GM12878 (cell line): ENCODE data around the gene DSE. TPM values are rescaled to one million over a fixed set of nuclear protein-coding genes. Genes with fewer than 3 reads are reported as not detected.

Experiments
- ATAC-seq: fragments of 200-7000 bp; cut with Tn5 transposase; 3 replicates; pipeline ENCODE4 v1.9.1; 2020; ENCODE audit warnings: mild to moderate bottlenecking, moderate library complexity
- BruUV-seq: library from RNA; stranded (reverse); fragments of 400-500 nt; replicated peaks from 2 replicates; lab custom pipeline; 2021; lab: Mats Ljungman, UMichigan
- CTCF ChIA-PET: fragments of 300-600 bp; sonication (Branson Sonifier 250); formaldehyde crosslinking; extraction: SDS; loops from one replicate; lab custom pipeline; 2021; ENCODE audit warnings: inconsistent platforms; lab: Yijun Ruan, JAX
- POLR2A ChIA-PET: fragments of 350-600 bp; formaldehyde crosslinking; extraction: SDS; loops from one replicate; lab custom pipeline; 2021; ENCODE audit warnings: inconsistent platforms; lab: Charles Lee
- RAD21 ChIA-PET: fragments of 300-600 bp; sonication (Branson Sonifier 250); formaldehyde crosslinking; loops from one replicate; lab custom pipeline; 2023; ENCODE audit warnings: antibody characterized with exemption; ENCODE audit not compliant: unreplicated experiment; lab: Charles Lee
- SMC1A ChIA-PET: fragments of 300-600 bp; sonication (Branson Sonifier 250); formaldehyde crosslinking; loops from one replicate; lab custom pipeline; 2023; ENCODE audit not compliant: unreplicated experiment, uncharacterized antibody; lab: Charles Lee
- DNase-seq: peaks from one replicate; pipeline ENCODE4 v3.0.0-alpha.2; 2011; ENCODE audit warnings: low read depth, low spot score
- FAIRE-seq: peaks from 3 replicates; lab custom pipeline; 2011; peaks lifted over from hg19 to GRCh38; lab: Jason Lieb, UNC
- H2AFZ ChIP-seq: 2 replicates; pipeline ENCODE4 v1.6.0; 2011; ENCODE audit warnings: low read depth, low read length, control low read depth; ENCODE audit not compliant: control insufficient read depth
- H3K27ac ChIP-seq: 2 replicates; pipeline ENCODE4 v1.5.1; 2011; ENCODE audit warnings: control low read depth; ENCODE audit not compliant: control insufficient read depth, insufficient read depth
- H3K27me3 ChIP-seq, 2 experiments: replicated peaks in 1 of 2; 2 replicates each; pipeline versions ENCODE4 v1.6.0 to v1.6.1; 2011; ENCODE audit warnings: low read length in 1 of 2; ENCODE audit not compliant: control insufficient read depth in 2 of 2, insufficient read depth in 2 of 2
- H3K36me3 ChIP-seq, 2 experiments: 2 replicates each; pipeline ENCODE4 v1.5.1; 2011; ENCODE audit warnings: low read length in 1 of 2; ENCODE audit not compliant: control insufficient read depth in 2 of 2, insufficient read depth in 2 of 2
- H3K4me1 ChIP-seq: 2 replicates; pipeline ENCODE4 v1.6.1; 2011; ENCODE audit warnings: mild to moderate bottlenecking, low read length, moderate library complexity, mixed read lengths; ENCODE audit not compliant: control insufficient read depth, insufficient read depth
- H3K4me2 ChIP-seq: 2 replicates; pipeline ENCODE4 v1.6.0; 2011; ENCODE audit warnings: control low read depth; ENCODE audit not compliant: control insufficient read depth, insufficient read depth
- H3K4me3 ChIP-seq: fragments of 200-600 bp; sonication (generic); 2 replicates; pipeline ENCODE4 v1.5.1; 2016
- H3K79me2 ChIP-seq: 2 replicates; pipeline ENCODE4 v1.6.0; 2011; ENCODE audit warnings: low read length; ENCODE audit not compliant: control insufficient read depth, insufficient read depth
- H3K9ac ChIP-seq: 2 replicates; pipeline ENCODE4 v1.8.0; 2011; ENCODE audit warnings: low read length, control low read depth, mixed read lengths; ENCODE audit not compliant: control insufficient read depth, insufficient read depth
- H3K9me3 ChIP-seq: replicated peaks from 3 replicates; pipeline ENCODE4 v1.5.1; 2011; ENCODE audit warnings: mild to moderate bottlenecking, low read length; ENCODE audit not compliant: control insufficient read depth, insufficient read depth
- H4K20me1 ChIP-seq: 2 replicates; pipeline ENCODE4 v1.6.0; 2011; ENCODE audit not compliant: control insufficient read depth, insufficient read depth
- IRF3 ChIP-seq: fragments of 450-650 bp; IDR thresholded peaks from 2 replicates; pipeline ENCODE4 v1.6.1; 2014; ENCODE audit warnings: mild to moderate bottlenecking
- ZNF592 ChIP-seq: fragments of 450-650 bp; IDR thresholded peaks from 2 replicates; pipeline ENCODE4 v1.6.1; 2017; ENCODE audit warnings: mild to moderate bottlenecking, moderate library complexity
- WGBS: methylation state at CpG from one replicate; pipeline ENCODE4 v1.1.6; 2016; ENCODE audit warnings: low lambda C conversion rate; ENCODE audit not compliant: insufficient replicate concordance, insufficient coverage; ENCODE audit errors: missing lambda C conversion rate; 5-methylcytosine and 5-hydroxymethylcytosine counted together
- in situ Hi-C: fragments of 300-500 bp; cut with MboI; formaldehyde crosslinking; loops from 9 replicates; pipeline ENCODE4 v1.14.3; 2018; ENCODE audit warnings: mixed read lengths
- intact Hi-C: fragments of 100-400 bp; cut with micrococcal nuclease; formaldehyde crosslinking; loops from one replicate; pipeline ENCODE4 v1.14.2; 2022; ENCODE audit not compliant: unreplicated experiment
- polyA plus RNA-seq, 11 experiments: library from polyadenylated mRNA; depleted of rRNA in 4 of 11; unstranded in 6 of 11; stranded (reverse) in 5 of 11; fragments of >200 nt; fragmentation: Nextera tagmentation in 4 of 11; fragmentation: Illumina TruSeq in 1 of 11; extraction: Ambion mirVana in 4 of 11; extraction: Trizol in 1 of 11; gene quantifications; 1 replicate in 1 of 11; 2 replicates in 10 of 11; pipeline versions ENCODE4 v1.2.1 to v1.2.3, GENCODE V29; 2011 to 2016; ENCODE audit warnings: inconsistent platforms in 2 of 11, missing spikeins in 2 of 11, low read depth in 1 of 11
- total RNA-seq, 4 experiments: library from RNA; depleted of rRNA in 3 of 4; stranded (reverse); fragments of >200 nt in 3 of 4; fragmentation: Illumina TruSeq in 1 of 4; extraction: Trizol in 1 of 4; gene quantifications; 2 replicates each; pipeline versions ENCODE4 v1.2.1 to v1.2.3, GENCODE V29; 2013 to 2021

The DSE gene
- total and polyA plus RNA-seq, 10 of the 15 experiments (the other 5 are each of a cell fraction or from before 2014, with no cell fraction given): 12.6 to 76.4 (median 43.0) TPM

- peaks cover 82% of the 10 kb centered on the region for H3K79me2 ChIP-seq
- ChIA-PET POLR2A (interaction anchor here (0.9 to 4.3 kb wide), 3 partner anchors 10 to 32 kb away, joined by 4 to 14 read pairs (median 8); no protein-coding TSS in a partner anchor), SMC1A (interaction anchor here (0.5 to 5.1 kb wide), 7 partner anchors 11 to 136 kb away, joined by 3 to 95 read pairs (median 4); no protein-coding TSS in a partner anchor), RAD21 (interaction anchor here (0.8 to 2.9 kb wide), 5 partner anchors 10 to 135 kb away, joined by 4 to 19 read pairs (median 6); no protein-coding TSS in a partner anchor), CTCF (interaction anchor here (0.6 to 6.1 kb wide), 8 partner anchors 12 to 158 kb away, joined by 3 to 85 read pairs (median 5); no protein-coding TSS in a partner anchor)
- peaks cover 0 to 7% of the 10 kb centered on the region in 2 experiments; a peak in 1 of 4 replicates for H3K36me3 ChIP-seq
- TF ChIP-seq IRF3 (no peak), ZNF592 (no peak)
- FAIRE-seq: no peak
- H3K9ac ChIP-seq: no peak overlapping the region
- no peak overlapping the region for H3K4me3 ChIP-seq
- peaks cover 46% of the 10 kb centered on the region for H3K4me1 ChIP-seq
- no peak overlapping the region for H3K4me2 ChIP-seq
- WGBS: 62% methylated on average over 1 of the region's 1 CpG
- no peaks in the 10 kb centered on the region for H4K20me1 ChIP-seq
- no peaks in the 10 kb centered on the region for H3K27me3 ChIP-seq
- no peaks in the 10 kb centered on the region for H3K9me3 ChIP-seq
- BruUV-seq: no TSS peak
- H3K27ac ChIP-seq: no peak overlapping the region
- no peak for DNase-seq
- no peak overlapping the region for H2AFZ ChIP-seq
- ATAC-seq: no peak
- in situ Hi-C loops (no loop called here), intact Hi-C loops (loop anchor here (10.0 kb wide), 1 partner anchor 298 kb away; the partner anchor contains the start of gene NT5DC1)
Measured at GRCh38 chr6:116403205-116403604, 32.5 kb downstream of the DSE start.
